Measurements from ENCODE around the gene XRCC4. TPM values are rescaled to one million over a fixed set of nuclear protein-coding genes. Genes with fewer than 3 reads are reported as not detected.

The XRCC4 gene
- total and polyA plus RNA-seq, 9 donors = 1.5 to 4.7 (median 3.2) TPM

- no peak overlapping the region for H3K27ac ChIP-seq
- H3K27me3 ChIP-seq = no peaks in the 10 kb centered on the region
- H3K36me3 ChIP-seq = no peaks in the 10 kb centered on the region
- no peak for DNase-seq
- TF ChIP-seq, protein P1, sequence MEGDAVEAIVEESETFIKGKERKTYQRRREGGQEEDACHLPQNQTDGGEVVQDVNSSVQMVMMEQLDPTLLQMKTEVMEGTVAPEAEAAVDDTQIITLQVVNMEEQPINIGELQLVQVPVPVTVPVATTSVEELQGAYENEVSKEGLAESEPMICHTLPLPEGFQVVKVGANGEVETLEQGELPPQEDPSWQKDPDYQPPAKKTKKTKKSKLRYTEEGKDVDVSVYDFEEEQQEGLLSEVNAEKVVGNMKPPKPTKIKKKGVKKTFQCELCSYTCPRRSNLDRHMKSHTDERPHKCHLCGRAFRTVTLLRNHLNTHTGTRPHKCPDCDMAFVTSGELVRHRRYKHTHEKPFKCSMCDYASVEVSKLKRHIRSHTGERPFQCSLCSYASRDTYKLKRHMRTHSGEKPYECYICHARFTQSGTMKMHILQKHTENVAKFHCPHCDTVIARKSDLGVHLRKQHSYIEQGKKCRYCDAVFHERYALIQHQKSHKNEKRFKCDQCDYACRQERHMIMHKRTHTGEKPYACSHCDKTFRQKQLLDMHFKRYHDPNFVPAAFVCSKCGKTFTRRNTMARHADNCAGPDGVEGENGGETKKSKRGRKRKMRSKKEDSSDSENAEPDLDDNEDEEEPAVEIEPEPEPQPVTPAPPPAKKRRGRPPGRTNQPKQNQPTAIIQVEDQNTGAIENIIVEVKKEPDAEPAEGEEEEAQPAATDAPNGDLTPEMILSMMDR (IDR thresholded peaks at IDR 0.05) = no peak
- TF ChIP-seq EP300 (IDR thresholded peaks at IDR 0.05) = no peak
- no peak for TF ChIP-seq POLR2A (IDR thresholded peaks at IDR 0.05)
- H3K9me3 ChIP-seq = no peaks in the 10 kb centered on the region
- no peak overlapping the region for H3K4me3 ChIP-seq
- 97 to 99% (median 97%) methylated on average over 2 of the region's 2 CpGs for WGBS, 3 donors
- intact Hi-C loops (cut with DNase I) = no loop called here
- no peaks in the 10 kb centered on the region for H3K4me1 ChIP-seq (ENCODE audit: insufficient read depth)
These were observed 100.5 kb downstream of the XRCC4 start for GRCh38 chr5:83177803-83178202.

DNA sequence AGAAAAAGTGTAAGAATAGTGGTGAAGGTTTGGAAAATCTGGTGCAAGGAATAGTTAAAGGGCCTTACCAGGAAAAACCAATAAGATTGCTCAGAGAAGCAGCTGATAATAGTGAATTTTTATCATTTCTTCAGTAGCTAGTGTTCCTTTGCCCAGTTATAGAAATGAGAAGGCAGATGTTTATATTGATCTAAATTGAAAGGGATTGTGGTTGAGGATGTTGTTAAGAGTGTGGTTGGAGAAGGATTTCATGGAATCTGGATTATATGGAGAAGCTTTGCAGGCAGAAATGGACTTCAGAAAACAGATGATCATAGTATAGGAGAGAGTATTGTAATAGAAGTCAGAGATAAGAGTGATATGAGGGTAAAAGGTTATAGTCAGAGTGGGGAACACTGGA lies 102.6 kb downstream of the XRCC4 start:
- TF ChIP-seq POLR2A (IDR thresholded peaks at IDR 0.05) = no peak
- no peak for TF ChIP-seq EP300 (IDR thresholded peaks at IDR 0.05)
- TF ChIP-seq, protein P1 (IDR thresholded peaks at IDR 0.05) = no peak
- H3K9me3 ChIP-seq = no peaks in the 10 kb centered on the region
- H3K27ac ChIP-seq = no peak overlapping the region
- H3K27me3 ChIP-seq = no peaks in the 10 kb centered on the region
- no peak overlapping the region for H3K4me3 ChIP-seq
- no peak for DNase-seq
- no peaks in the 10 kb centered on the region for H3K36me3 ChIP-seq
- intact Hi-C loops (cut with DNase I) = no loop called here
- H3K4me1 ChIP-seq (ENCODE audit: insufficient read depth) = no peaks in the 10 kb centered on the region

DNA sequence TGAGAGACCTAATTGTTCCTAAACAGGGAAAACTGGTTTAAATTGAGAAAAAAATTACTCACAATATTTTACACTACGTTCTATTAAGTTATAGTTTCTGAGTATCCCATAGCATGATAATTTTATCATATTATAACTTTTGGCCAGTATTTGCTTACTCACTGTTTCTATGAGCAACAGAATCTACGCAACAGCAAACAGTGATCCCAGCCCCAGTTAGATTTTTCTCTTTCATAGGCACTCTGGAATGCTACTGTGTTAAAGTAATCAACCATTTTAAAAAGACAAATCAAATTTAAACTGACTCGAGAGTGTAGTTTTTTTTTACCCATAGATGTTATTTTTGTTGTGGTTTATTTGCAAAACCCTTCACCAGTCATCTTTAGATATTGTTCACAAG lies 107.2 kb downstream of the XRCC4 start:
- Histone ChIP-seq H3K9me3 (no peaks in the 10 kb centered on the region), H3K4me3 (no peak overlapping the region), H3K27me3 (no peaks in the 10 kb centered on the region), H3K4me1 (ENCODE audit: insufficient read depth) (no peaks in the 10 kb centered on the region), H3K27ac (no peak overlapping the region), H3K36me3 (no peaks in the 10 kb centered on the region)
- no peak for DNase-seq
- WGBS, 3 donors = 51 to 90% (median 87%) methylated on average over 3 of the region's 3 CpGs
- TF ChIP-seq, protein P1 (IDR thresholded peaks at IDR 0.05) = no peak
- no peak for TF ChIP-seq EP300 (IDR thresholded peaks at IDR 0.05)
- TF ChIP-seq POLR2A (IDR thresholded peaks at IDR 0.05) = no peak
- intact Hi-C loops (cut with DNase I) = no loop called here

GRCh38 chr5:83192947-83193346 lies 115.6 kb downstream of the XRCC4 start:
- H3K4me1 ChIP-seq (ENCODE audit: insufficient read depth) = no peaks in the 10 kb centered on the region
- intact Hi-C loops (cut with DNase I) = no loop called here
- H3K27me3 ChIP-seq = no peaks in the 10 kb centered on the region
- no peak for DNase-seq
- H3K36me3 ChIP-seq = no peaks in the 10 kb centered on the region
- H3K4me3 ChIP-seq = no peak overlapping the region
- WGBS, 3 donors = 65 to 83% (median 76%) methylated on average over 5 of the region's 5 CpGs
- no peaks in the 10 kb centered on the region for H3K9me3 ChIP-seq
- TF ChIP-seq POLR2A (IDR thresholded peaks at IDR 0.05) (no peak), EP300 (IDR thresholded peaks at IDR 0.05) (no peak)
- no peak overlapping the region for H3K27ac ChIP-seq

GRCh38 chr5:83197326-83197967 lies 120.1 kb downstream of the XRCC4 start:
- no peak for DNase-seq
- Histone ChIP-seq H3K9me3 (no peaks in the 10 kb centered on the region), H3K27ac (no peak overlapping the region), H3K36me3 (no peaks in the 10 kb centered on the region), H3K27me3 (no peaks in the 10 kb centered on the region), H3K4me1 (ENCODE audit: insufficient read depth) (no peaks in the 10 kb centered on the region), H3K4me3 (no peak overlapping the region)
- TF ChIP-seq EP300 (IDR thresholded peaks at IDR 0.05) = no peak
- 71 to 86% (median 79%) methylated on average over 2 of the region's 2 CpGs for WGBS, 3 donors
- intact Hi-C loops (cut with DNase I) = no loop called here
